Ascending aorta (tissue), 2 donors: Measurements from ENCODE around the gene MAGEH1. TPM values are rescaled to one million over a fixed set of nuclear protein-coding genes. Genes with fewer than 3 reads are reported as not detected.

Source experiments
- DNase-seq, 2 donors: peaks; one replicate each; pipeline ENCODE4 v3.0.0-alpha.2; 2019; ENCODE audit warnings: low spot score in 2 of 2
- H3K27ac ChIP-seq, 2 donors: fragments of 200-600 bp; sonication (generic); one replicate each; pipeline ENCODE4 v1.5.1; 2016 to 2017; ENCODE audit warnings: mild to moderate bottlenecking in 1 of 2
- H3K27me3 ChIP-seq: fragments of 200-600 bp; sonication (generic); one replicate; pipeline ENCODE4 v1.5.1; 2017
- H3K36me3 ChIP-seq, 2 donors: fragments of 200-600 bp; sonication (generic); one replicate each; pipeline ENCODE4 v1.5.1; 2016
- H3K4me1 ChIP-seq, 2 donors: fragments of 200-600 bp; sonication (generic); one replicate each; pipeline ENCODE4 v1.5.1; 2016 to 2017; ENCODE audit warnings: mild to moderate bottlenecking in 1 of 2
- H3K4me3 ChIP-seq, 2 donors: fragments of 200-600 bp; sonication (generic); one replicate each; pipeline ENCODE4 v1.5.1; 2016 to 2017; ENCODE audit warnings: mild to moderate bottlenecking in 1 of 2
- H3K9me3 ChIP-seq, 2 donors: fragments of 200-600 bp; sonication (generic); one replicate each; pipeline ENCODE4 v1.5.1; 2016
- CTCF ChIP-seq, 3 experiments: fragments of 200-600 bp in 2 of 3; fragments of 450-650 bp in 1 of 3; sonication (generic) in 2 of 3; IDR thresholded peaks; one replicate each; pipeline ENCODE4 v1.5.1; 2016 to 2019; ENCODE audit warnings: antibody characterized with exemption in 3 of 3, mild to moderate bottlenecking in 1 of 3, moderate library complexity in 1 of 3
- intact Hi-C: fragments of 100-400 bp; cut with DNase I; formaldehyde crosslinking; loops from one replicate; pipeline ENCODE4 v1.15.1; 2023
- total RNA-seq: library from RNA; depleted of rRNA; stranded (reverse); fragments of >200 nt; gene quantifications from one replicate; pipeline ENCODE4 v1.1.0, GENCODE V29; 2016

MAGEH1 gene
- total RNA-seq, 1 donor from 2014 or later = 37.3 TPM

DNA sequence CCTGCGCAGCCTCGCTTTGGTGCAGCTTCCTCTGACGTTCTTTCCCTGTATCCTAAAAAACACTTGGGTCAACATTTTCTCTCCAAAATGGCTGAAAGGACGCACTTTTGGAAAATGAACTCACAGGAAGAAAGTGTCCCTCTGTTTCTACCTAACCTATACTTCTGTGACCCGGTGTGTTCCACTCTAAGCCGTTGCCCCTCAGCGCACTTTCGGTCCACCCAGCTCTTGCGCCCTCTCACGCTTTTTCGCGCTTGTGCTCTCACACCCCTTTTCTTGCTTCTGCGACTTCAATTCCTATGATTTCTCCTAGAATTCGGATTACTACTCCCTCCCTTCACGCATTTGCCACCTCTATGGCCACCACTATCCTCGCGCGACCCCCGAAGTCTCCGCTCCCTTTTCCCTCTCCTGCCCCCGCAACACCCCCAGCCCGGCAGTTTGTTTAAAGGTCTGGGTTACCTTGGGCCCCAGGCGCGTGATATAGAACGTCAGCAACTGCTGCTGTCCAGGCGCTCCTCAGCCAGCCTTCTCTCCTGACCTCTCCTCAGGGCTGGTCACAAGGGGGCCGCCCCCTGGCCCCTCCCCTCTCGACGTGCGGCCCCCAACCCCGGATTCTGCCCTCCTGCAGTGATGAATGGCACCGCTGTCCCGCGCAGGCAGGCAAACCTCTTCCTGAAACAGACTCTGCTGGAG, 37.5 kb downstream of the MAGEH1 start, which contains the start of gene USP51:
USP51 (minus strand) TSS at position 535 of the 696 bp plus-strand sequence. CDS start 909 bp downstream, outside the sequence.
- H3K4me3 ChIP-seq = peak within 1 kb of the TSS; percentile 60 to 79
- H3K4me1 ChIP-seq = no peaks in the 10 kb centered on the region
- H3K36me3 ChIP-seq = no peaks in the 10 kb centered on the region
- DNase-seq = peak in 1 of 2 donors; percentile 72
- no peaks in the 10 kb centered on the region for H3K9me3 ChIP-seq
- intact Hi-C loops = no loop called here
- TF ChIP-seq CTCF (IDR thresholded peaks at IDR 0.05) = no peak
- no peaks in the 10 kb centered on the region for H3K27me3 ChIP-seq
- peak within 1 kb of the TSS; percentile 91 for H3K27ac ChIP-seq

DNA sequence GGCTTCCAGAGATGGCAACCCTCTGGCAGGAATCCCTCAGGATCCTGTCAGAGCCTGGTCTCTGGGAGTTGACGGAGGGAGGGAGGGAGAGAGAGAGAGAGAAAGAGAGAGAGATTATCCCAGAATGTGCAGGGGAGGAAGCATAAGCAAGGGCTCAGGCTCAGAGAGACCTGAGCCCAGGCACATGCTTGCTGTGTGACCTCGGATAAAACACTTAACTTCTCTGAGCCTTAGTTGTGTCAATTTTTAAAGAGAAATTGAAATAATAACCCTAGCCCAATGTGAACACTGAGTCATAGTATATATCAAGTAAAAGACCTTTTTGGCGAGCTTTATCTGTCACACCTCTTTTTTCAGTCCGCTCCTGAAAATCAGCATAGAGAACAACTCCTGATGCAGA, 38.2 kb downstream of the MAGEH1 start:
- intact Hi-C loops = no loop called here
- H3K9me3 ChIP-seq = no peaks in the 10 kb centered on the region
- H3K36me3 ChIP-seq = no peaks in the 10 kb centered on the region
- TF ChIP-seq CTCF (IDR thresholded peaks at IDR 0.05) = no peak
- H3K27ac ChIP-seq = peak overlapping the region; percentile 91
- no peaks in the 10 kb centered on the region for H3K4me1 ChIP-seq
- no peak for DNase-seq
- peak overlapping the region; percentile 60 to 79 for H3K4me3 ChIP-seq
- no peaks in the 10 kb centered on the region for H3K27me3 ChIP-seq

GRCh38 chrX:55490974-55491373, 39.0 kb downstream of the MAGEH1 start:
- Histone ChIP-seq H3K4me1 (no peaks in the 10 kb centered on the region), H3K36me3 (no peaks in the 10 kb centered on the region), H3K27me3 (no peaks in the 10 kb centered on the region), H3K27ac (no peak overlapping the region), H3K9me3 (no peaks in the 10 kb centered on the region), H3K4me3 (no peak overlapping the region)
- TF ChIP-seq CTCF (IDR thresholded peaks at IDR 0.05) = no peak
- intact Hi-C loops = no loop called here
- DNase-seq = peak in 1 of 2 donors; percentile 28

Other genes starting within 250 kb of the MAGEH1 start
- gene PAGE5, start 231.8 kb upstream of the MAGEH1 start, total RNA-seq = not detected
- not detected for gene PAGE3, start 187.2 kb upstream of the MAGEH1 start, total RNA-seq
- 9.0 TPM for gene USP51, start 37.7 kb downstream of the MAGEH1 start, total RNA-seq
- gene FOXR2, start 171.3 kb downstream of the MAGEH1 start, total RNA-seq = not detected